HEK293T (cell line): ENCODE data around the gene SMC6.

ENCODE experiments used
- CTCF ChIA-PET: fragments of 350-600 bp; formaldehyde crosslinking; extraction: SDS; loops from one replicate; lab custom pipeline; 2021; ENCODE audit warnings: antibody characterized with exemption, inconsistent platforms; lab: Yijun Ruan, JAX
- POLR2A ChIA-PET: fragments of 350-600 bp; formaldehyde crosslinking; extraction: SDS; loops from one replicate; lab custom pipeline; 2020; ENCODE audit warnings: antibody characterized with exemption, inconsistent platforms; lab: Yijun Ruan, JAX
- DNase-seq: peaks from one replicate; pipeline ENCODE4 v3.0.0; 2012; ENCODE audit warnings: mixed read lengths; ENCODE audit errors: extremely low spot score
- ARNT ChIP-seq: fragments of 450-650 bp; IDR thresholded peaks from 2 replicates; pipeline ENCODE4 v1.6.1; 2017; ENCODE audit warnings: mild to moderate bottlenecking
- BHLHE40 ChIP-seq: fragments of 450-650 bp; IDR thresholded peaks from 2 replicates; pipeline ENCODE4 v1.6.1; 2016; ENCODE audit warnings: mild to moderate bottlenecking, moderate library complexity, borderline replicate concordance
- CTBP1 ChIP-seq: fragments of 450-650 bp; IDR thresholded peaks from 2 replicates; pipeline ENCODE4 v1.6.1; 2016; ENCODE audit warnings: borderline replicate concordance
- ELF4 ChIP-seq: fragments of 450-650 bp; IDR thresholded peaks from 2 replicates; pipeline ENCODE4 v1.6.1; 2017; ENCODE audit warnings: antibody characterized with exemption
- FOXA1 ChIP-seq: fragments of 450-650 bp; IDR thresholded peaks from 2 replicates; pipeline ENCODE4 v1.6.1; 2016; ENCODE audit warnings: mild to moderate bottlenecking
- FOXK2 ChIP-seq: fragments of 450-650 bp; IDR thresholded peaks from 2 replicates; pipeline ENCODE4 v1.6.1; 2016; ENCODE audit warnings: mild to moderate bottlenecking
- FOXM1 ChIP-seq: fragments of 450-650 bp; IDR thresholded peaks from 2 replicates; pipeline ENCODE4 v1.6.1; 2017; ENCODE audit warnings: mild to moderate bottlenecking, borderline replicate concordance
- HDGF ChIP-seq: fragments of 450-650 bp; IDR thresholded peaks from 2 replicates; pipeline ENCODE4 v1.6.1; 2017; ENCODE audit warnings: antibody characterized with exemption, borderline replicate concordance
- L3MBTL2 ChIP-seq: fragments of 450-650 bp; conservative IDR thresholded peaks from 2 replicates; pipeline ENCODE4 v1.6.1; 2016; ENCODE audit warnings: mild to moderate bottlenecking
- LEF1 ChIP-seq: fragments of 450-650 bp; IDR thresholded peaks from 2 replicates; pipeline ENCODE4 v1.6.1; 2017; ENCODE audit warnings: mild to moderate bottlenecking, borderline replicate concordance
- NFRKB ChIP-seq: fragments of 450-650 bp; IDR thresholded peaks from 2 replicates; pipeline ENCODE4 v1.6.1; 2016; ENCODE audit warnings: mild to moderate bottlenecking, moderate library complexity
- SP1 ChIP-seq: fragments of 450-650 bp; IDR thresholded peaks from 2 replicates; pipeline ENCODE4 v1.6.1; 2017
- SUZ12 ChIP-seq: fragments of 450-650 bp; IDR thresholded peaks from 2 replicates; pipeline ENCODE4 v1.6.1; 2016; ENCODE audit warnings: mild to moderate bottlenecking
- TARDBP ChIP-seq: fragments of 450-650 bp; IDR thresholded peaks from 2 replicates; pipeline ENCODE4 v1.6.1; 2016
- ZNF384 ChIP-seq: fragments of 450-650 bp; IDR thresholded peaks from 2 replicates; pipeline ENCODE4 v1.6.1; 2016
- TF ChIP-seq, protein P1 (sequence below): fragments of 450-650 bp; IDR thresholded peaks from 2 replicates; pipeline ENCODE4 v1.6.1; 2016

The SMC6 gene

DNA sequence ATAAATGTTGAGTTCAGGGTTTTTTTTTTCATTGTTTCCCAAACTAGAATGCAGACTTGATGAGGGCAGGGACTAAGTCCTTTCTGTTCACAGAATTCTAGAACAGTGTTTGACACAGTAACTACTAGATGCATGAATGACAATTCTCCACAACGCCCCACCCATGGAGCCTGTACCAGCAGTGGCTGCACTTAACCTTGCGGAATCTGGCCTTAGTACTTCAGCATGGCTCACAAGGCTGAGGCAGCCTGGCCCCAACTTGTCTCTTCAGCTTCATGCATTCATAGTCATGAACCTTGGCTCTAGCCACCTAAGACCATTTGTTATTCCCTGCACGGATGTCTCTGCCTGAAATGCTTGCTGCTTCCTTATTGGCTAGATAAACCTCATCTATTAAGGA is 33.1 kb upstream of the SMC6 start:
- POLR2A ChIA-PET, result no interaction called here
- TF ChIP-seq, protein P1, sequence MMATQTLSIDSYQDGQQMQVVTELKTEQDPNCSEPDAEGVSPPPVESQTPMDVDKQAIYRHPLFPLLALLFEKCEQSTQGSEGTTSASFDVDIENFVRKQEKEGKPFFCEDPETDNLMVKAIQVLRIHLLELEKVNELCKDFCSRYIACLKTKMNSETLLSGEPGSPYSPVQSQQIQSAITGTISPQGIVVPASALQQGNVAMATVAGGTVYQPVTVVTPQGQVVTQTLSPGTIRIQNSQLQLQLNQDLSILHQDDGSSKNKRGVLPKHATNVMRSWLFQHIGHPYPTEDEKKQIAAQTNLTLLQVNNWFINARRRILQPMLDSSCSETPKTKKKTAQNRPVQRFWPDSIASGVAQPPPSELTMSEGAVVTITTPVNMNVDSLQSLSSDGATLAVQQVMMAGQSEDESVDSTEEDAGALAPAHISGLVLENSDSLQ, result no peak
- no peak for TF ChIP-seq BHLHE40
- TF ChIP-seq SUZ12, result no peak
- no peak for TF ChIP-seq FOXK2
- TF ChIP-seq TARDBP, result no peak
- no peak for TF ChIP-seq HDGF
- TF ChIP-seq LEF1, result no peak
- no peak for TF ChIP-seq ELF4
- no peak for TF ChIP-seq NFRKB
- no peak for TF ChIP-seq ARNT
- no peak for TF ChIP-seq SP1
- TF ChIP-seq CTBP1, result no peak
- CTCF ChIA-PET, result interaction anchor here (0.6 kb wide), 1 partner anchor 1646 kb away, joined by 3 read pairs; no protein-coding TSS in a partner anchor
- DNase-seq, result no peak

DNA sequence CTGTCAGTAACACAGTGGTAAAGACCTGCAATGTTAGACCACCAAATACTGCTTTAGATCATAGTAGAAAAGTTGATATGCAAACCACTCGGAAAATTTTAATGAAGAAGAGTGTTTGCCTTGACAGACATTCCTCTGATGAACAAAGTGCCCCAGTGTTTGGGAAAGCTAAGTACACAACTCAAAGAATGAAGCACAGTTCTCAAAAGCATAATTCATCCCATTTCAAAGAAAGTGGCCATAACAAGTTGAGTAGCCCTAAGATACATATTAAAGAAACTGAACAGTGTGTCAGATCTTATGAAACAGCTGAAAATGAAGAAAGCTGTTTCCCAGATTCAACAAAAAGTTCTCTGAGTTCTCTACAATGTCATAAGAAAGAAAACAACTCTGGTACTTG is 27.9 kb upstream of the SMC6 start:
- no peak for DNase-seq
- CTCF ChIA-PET, result no interaction called here
- no peak for TF ChIP-seq FOXM1
- TF ChIP-seq NFRKB, result no peak
- TF ChIP-seq, protein P1, result no peak
- TF ChIP-seq BHLHE40, result no peak
- TF ChIP-seq LEF1, result no peak
- TF ChIP-seq TARDBP, result no peak
- TF ChIP-seq FOXA1, result no peak
- no peak for TF ChIP-seq HDGF
- TF ChIP-seq L3MBTL2, result no peak
- no peak for TF ChIP-seq FOXK2
- no peak for TF ChIP-seq CTBP1
- TF ChIP-seq ZNF384, result no peak
- TF ChIP-seq ELF4, result no peak
- TF ChIP-seq ARNT, result no peak
- TF ChIP-seq SUZ12, result no peak
- TF ChIP-seq SP1, result no peak
- POLR2A ChIA-PET, result no interaction called here

DNA sequence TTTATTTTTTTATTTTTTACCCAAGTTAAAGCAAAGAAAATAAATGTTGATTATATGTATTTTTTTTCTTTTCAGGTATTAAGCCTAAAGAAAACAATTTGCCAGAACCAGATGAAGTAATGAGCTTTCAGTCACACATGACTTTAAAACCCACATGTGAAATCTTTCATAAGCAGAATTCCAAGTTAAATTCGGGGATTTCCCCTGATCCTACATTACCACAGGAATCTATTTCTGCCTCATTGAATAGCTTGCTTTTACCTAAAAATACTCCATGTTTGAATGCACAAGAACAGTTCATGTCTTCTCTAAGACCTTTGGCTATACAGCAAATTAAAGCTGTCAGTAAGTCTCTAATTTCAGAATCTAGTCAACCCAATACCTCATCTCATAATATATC is 26.9 kb upstream of the SMC6 start:
- DNase-seq, result no peak
- TF ChIP-seq L3MBTL2, result no peak
- TF ChIP-seq LEF1, result no peak
- no peak for TF ChIP-seq FOXM1
- TF ChIP-seq ELF4, result no peak
- no peak for TF ChIP-seq SP1
- no peak for TF ChIP-seq TARDBP
- no peak for TF ChIP-seq SUZ12
- no peak for TF ChIP-seq FOXA1
- TF ChIP-seq FOXK2, result no peak
- TF ChIP-seq CTBP1, result no peak
- no peak for TF ChIP-seq ARNT
- TF ChIP-seq ZNF384, result no peak
- TF ChIP-seq, protein P1, result no peak
- TF ChIP-seq HDGF, result no peak
- TF ChIP-seq NFRKB, result no peak
- POLR2A ChIA-PET, result interaction anchor here (1.1 kb wide), 1 partner anchor 26 kb away, joined by 3 read pairs; the partner anchor contains the start of gene GEN1
- CTCF ChIA-PET, result interaction anchor here (0.8 kb wide), 1 partner anchor 1114 kb away, joined by 4 read pairs; no protein-coding TSS in a partner anchor

DNA sequence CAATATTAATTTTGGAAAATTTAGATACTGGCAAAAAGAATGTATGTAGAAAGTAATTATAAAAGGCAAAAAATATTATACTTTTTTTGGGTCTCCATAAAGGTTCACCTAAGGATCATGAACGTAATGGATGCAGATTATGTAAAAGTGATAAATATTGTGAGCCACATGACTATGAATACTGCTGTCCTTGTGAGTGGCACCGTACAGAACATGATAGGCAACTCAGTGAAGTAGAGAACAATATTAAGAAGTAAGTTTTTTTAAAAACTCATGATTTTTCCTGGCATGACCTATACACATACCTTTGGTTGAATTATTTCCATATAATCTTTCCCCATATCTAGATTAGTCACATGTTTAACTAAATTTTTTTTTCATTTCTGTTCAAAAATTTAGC is 18.9 kb upstream of the SMC6 start:
- CTCF ChIA-PET, result no interaction called here
- POLR2A ChIA-PET, result no interaction called here
- no peak for TF ChIP-seq FOXM1
- TF ChIP-seq ZNF384, result no peak
- no peak for TF ChIP-seq BHLHE40
- no peak for TF ChIP-seq ARNT
- TF ChIP-seq, protein P1, result no peak
- TF ChIP-seq L3MBTL2, result no peak
- no peak for TF ChIP-seq SUZ12
- TF ChIP-seq FOXK2, result no peak
- TF ChIP-seq CTBP1, result no peak
- TF ChIP-seq TARDBP, result no peak
- no peak for TF ChIP-seq ELF4
- TF ChIP-seq SP1, result no peak
- TF ChIP-seq FOXA1, result no peak
- TF ChIP-seq LEF1, result no peak
- TF ChIP-seq HDGF, result no peak
- no peak for TF ChIP-seq NFRKB
- no peak for DNase-seq

DNA sequence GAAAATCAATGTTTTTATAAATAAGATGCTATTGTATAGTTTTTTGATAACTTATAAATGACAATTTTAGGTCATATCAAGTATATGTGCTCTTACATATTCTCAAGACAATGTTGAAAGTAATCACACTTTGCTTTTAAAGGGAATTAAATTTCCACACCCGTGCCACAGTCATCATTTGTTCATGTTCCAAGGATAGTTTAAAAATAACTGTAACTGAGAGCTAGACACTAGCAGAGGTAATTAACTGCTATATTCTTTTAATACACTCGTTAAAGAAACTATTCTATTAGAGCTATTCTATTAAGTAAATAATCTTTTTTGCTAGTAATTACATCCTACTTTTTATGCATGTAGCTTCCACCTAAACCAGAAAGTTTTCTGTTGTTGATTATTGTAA is 18.3 kb upstream of the SMC6 start:
- no peak for DNase-seq
- POLR2A ChIA-PET, result no interaction called here
- CTCF ChIA-PET, result no interaction called here
- TF ChIP-seq BHLHE40 (no peak), FOXK2 (no peak)

DNA sequence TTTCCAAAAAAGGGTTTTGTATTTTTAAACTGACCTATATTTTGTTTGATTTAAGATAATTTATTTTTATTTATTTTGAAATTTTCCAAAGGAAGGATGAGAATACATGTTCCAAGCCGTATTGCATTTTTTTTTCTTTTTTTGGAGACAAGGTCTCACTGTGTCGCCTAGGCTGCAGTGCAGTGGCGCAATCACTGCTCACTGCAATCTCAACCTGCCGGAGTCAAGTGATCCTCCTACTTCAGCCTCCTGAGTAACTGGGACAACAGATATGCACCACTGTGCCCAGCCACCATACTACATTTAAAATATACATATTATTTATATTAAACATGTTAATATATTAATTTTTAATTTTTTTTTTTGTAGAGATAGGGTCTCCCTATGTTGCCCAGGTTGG is 15.3 kb upstream of the SMC6 start:
- ChIA-PET CTCF (no interaction called here), POLR2A (no interaction called here)
- no peak for DNase-seq
- TF ChIP-seq L3MBTL2, result no peak
- no peak for TF ChIP-seq ZNF384
